DND-41 (cell line): Measurements from ENCODE around the gene NDUFA7.

Experiments used
- ATAC-seq: fragments of 200-7000 bp; cut with Tn5 transposase; 3 replicates; pipeline ENCODE4 v1.9.1; 2021; ENCODE audit warnings: low read depth; ENCODE audit not compliant: insufficient read depth
- DNase-seq: peaks from one replicate; pipeline ENCODE4 v3.0.0-alpha.2; 2020
- H2AFZ ChIP-seq: 2 replicates; pipeline ENCODE4 v1.6.0; 2012; ENCODE audit warnings: low read depth, low read length
- H3K27ac ChIP-seq: 2 replicates; pipeline ENCODE4 v1.5.1; 2012; ENCODE audit warnings: low read length, inconsistent platforms
- H3K27me3 ChIP-seq: fragments of 200-600 bp; sonication (generic); 2 replicates; pipeline ENCODE4 v1.6.0; 2012; ENCODE audit warnings: low read length, mild to moderate bottlenecking, inconsistent platforms; ENCODE audit not compliant: insufficient read depth, poor library complexity
- H3K36me3 ChIP-seq: 2 replicates; pipeline ENCODE4 v1.5.1; 2012; ENCODE audit warnings: low read length, inconsistent platforms; ENCODE audit not compliant: insufficient read depth
- H3K4me1 ChIP-seq: 2 replicates; pipeline ENCODE4 v1.5.1; 2012; ENCODE audit warnings: mild to moderate bottlenecking, low read length; ENCODE audit not compliant: insufficient read depth
- H3K4me2 ChIP-seq: 2 replicates; pipeline ENCODE4 v1.6.0; 2012; ENCODE audit warnings: mild to moderate bottlenecking, moderate library complexity, low read length, inconsistent platforms; ENCODE audit not compliant: insufficient read depth
- H3K4me3 ChIP-seq, 2 experiments: fragments of 200-600 bp in 1 of 2; shearing (Covaris generic) in 1 of 2; 2 replicates each; pipeline ENCODE4 v1.5.1; 2012 to 2016; ENCODE audit warnings: inconsistent platforms in 2 of 2, low read length in 2 of 2, mild to moderate bottlenecking in 2 of 2, low read depth in 1 of 2, moderate library complexity in 1 of 2
- H3K79me2 ChIP-seq: 2 replicates; pipeline ENCODE4 v1.6.0; 2012; ENCODE audit warnings: low read length, inconsistent platforms; ENCODE audit not compliant: insufficient read depth
- H3K9ac ChIP-seq: 2 replicates; pipeline ENCODE4 v1.6.0; 2012; ENCODE audit warnings: low read depth, mild to moderate bottlenecking, inconsistent platforms, low read length, moderate library complexity
- H3K9me3 ChIP-seq: 2 replicates; pipeline ENCODE4 v1.5.1; 2012; ENCODE audit warnings: low read length, moderate library complexity, mild to moderate bottlenecking, inconsistent platforms; ENCODE audit not compliant: insufficient read depth, severe bottlenecking
- H4K20me1 ChIP-seq: 2 replicates; pipeline ENCODE4 v1.6.0; 2012; ENCODE audit warnings: low read length; ENCODE audit not compliant: insufficient read depth
- EZH2 ChIP-seq: IDR thresholded peaks from 3 replicates; pipeline ENCODE4 v1.6.1; 2012; ENCODE audit warnings: borderline replicate concordance, low read depth, mild to moderate bottlenecking, moderate library complexity, low read length, inconsistent platforms; ENCODE audit not compliant: severe bottlenecking
- TF ChIP-seq, protein P1 (sequence below): IDR thresholded peaks from 2 replicates; pipeline ENCODE4 v1.5.1; 2012; ENCODE audit warnings: borderline replicate concordance, low read length, moderate library complexity, mild to moderate bottlenecking; ENCODE audit not compliant: poor library complexity, severe bottlenecking; ENCODE audit errors: extremely low read depth

The NDUFA7 gene

DNA sequence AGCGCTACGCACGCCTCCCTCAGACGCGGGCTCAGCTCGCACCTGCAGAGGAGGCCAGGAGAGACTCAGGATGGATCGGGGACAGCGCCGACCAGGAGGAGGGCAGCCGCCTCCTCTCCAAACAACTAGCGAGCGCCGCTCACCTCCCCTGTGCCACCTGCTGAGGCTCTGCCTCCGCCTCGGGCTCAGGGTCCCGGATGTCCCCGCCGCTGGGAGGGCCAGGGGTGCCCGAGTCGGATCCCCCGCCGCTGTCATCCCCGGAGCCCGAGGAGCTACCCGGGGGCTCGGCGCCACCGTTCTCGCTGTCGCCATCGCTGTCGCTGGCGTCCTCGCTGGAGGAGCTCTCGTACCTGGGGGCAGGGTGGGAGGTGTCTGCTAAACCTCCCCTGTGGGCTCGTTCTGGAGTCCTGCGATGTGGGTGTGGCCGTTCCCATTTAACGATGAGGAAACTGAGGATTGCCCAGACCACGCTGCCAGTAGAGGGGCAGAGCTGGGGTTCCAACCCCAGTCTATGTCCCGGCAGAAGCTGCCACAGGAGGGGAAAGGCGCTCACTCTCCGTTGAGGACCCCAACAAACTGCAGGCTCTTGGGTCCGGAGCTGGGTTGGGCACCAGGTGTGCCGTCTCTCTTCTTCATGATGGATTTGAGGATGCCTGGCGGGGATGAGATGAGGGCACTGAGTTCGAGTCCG, 12.7 kb upstream of the NDUFA7 start:
- no peak for DNase-seq
- TF ChIP-seq, protein P1, sequence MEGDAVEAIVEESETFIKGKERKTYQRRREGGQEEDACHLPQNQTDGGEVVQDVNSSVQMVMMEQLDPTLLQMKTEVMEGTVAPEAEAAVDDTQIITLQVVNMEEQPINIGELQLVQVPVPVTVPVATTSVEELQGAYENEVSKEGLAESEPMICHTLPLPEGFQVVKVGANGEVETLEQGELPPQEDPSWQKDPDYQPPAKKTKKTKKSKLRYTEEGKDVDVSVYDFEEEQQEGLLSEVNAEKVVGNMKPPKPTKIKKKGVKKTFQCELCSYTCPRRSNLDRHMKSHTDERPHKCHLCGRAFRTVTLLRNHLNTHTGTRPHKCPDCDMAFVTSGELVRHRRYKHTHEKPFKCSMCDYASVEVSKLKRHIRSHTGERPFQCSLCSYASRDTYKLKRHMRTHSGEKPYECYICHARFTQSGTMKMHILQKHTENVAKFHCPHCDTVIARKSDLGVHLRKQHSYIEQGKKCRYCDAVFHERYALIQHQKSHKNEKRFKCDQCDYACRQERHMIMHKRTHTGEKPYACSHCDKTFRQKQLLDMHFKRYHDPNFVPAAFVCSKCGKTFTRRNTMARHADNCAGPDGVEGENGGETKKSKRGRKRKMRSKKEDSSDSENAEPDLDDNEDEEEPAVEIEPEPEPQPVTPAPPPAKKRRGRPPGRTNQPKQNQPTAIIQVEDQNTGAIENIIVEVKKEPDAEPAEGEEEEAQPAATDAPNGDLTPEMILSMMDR: no peak
- TF ChIP-seq EZH2: no peak
- Histone ChIP-seq H3K79me2 (no peaks in the 10 kb centered on the region), H3K4me3 (no peak overlapping the region), H3K9me3 (no peaks in the 10 kb centered on the region), H3K4me2 (no peak overlapping the region), H3K27ac (no peak overlapping the region), H4K20me1 (no peaks in the 10 kb centered on the region), H3K9ac (no peak overlapping the region), H2AFZ (no peak overlapping the region), H3K36me3 (no peaks in the 10 kb centered on the region), H3K4me1 (no peaks in the 10 kb centered on the region), H3K27me3 (no peaks in the 10 kb centered on the region)
- ATAC-seq: no peak

DNA sequence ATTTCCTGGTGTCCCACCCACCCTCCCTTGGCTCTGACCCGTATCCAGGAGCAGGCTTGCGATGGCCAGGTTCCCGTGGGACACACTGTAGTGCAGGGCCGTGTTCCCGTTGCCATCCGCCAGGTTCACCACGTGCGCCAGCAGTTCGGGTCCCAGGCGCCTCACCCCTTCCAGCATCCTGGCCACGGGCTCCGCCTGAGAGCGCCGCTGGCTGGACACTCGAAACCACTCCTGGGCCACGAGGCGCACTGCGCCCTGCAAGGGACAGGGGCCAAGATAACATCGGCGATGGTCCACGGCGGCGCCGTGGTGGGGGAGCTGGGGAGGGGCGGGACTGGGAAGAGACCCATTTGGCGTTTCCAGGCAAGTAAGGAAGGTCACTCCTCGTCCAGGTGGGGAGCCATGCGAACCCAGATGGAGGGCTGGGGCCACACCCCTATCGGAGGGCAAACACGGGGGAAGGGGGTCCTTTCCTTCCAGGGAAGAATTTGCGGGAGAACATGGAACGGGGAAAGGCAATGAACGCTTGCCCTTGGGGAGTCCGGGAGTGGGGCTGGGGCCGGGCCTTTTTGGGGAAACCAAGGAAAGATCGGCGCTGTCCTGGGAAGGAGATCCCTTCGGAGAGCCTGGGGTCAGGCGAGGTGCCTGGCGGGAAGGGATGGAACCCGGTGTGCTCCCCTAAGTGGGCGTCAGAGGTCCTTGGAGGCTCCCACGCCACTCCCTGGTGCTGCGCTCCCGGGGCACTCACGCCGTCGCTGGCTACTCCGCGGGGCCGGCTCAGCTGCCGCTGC, 12.0 kb upstream of the NDUFA7 start:
- H3K9me3 ChIP-seq: no peaks in the 10 kb centered on the region
- DNase-seq: no peak
- no peak overlapping the region for H3K27ac ChIP-seq
- H3K4me3 ChIP-seq: no peak overlapping the region
- H3K4me1 ChIP-seq: no peaks in the 10 kb centered on the region
- H3K79me2 ChIP-seq: no peaks in the 10 kb centered on the region
- no peak for ATAC-seq
- H3K36me3 ChIP-seq: no peaks in the 10 kb centered on the region
- no peaks in the 10 kb centered on the region for H4K20me1 ChIP-seq
- TF ChIP-seq EZH2: no peak
- TF ChIP-seq, protein P1: no peak
- H3K9ac ChIP-seq: no peak overlapping the region
- no peak overlapping the region for H3K4me2 ChIP-seq
- no peak overlapping the region for H2AFZ ChIP-seq
- no peaks in the 10 kb centered on the region for H3K27me3 ChIP-seq

DNA sequence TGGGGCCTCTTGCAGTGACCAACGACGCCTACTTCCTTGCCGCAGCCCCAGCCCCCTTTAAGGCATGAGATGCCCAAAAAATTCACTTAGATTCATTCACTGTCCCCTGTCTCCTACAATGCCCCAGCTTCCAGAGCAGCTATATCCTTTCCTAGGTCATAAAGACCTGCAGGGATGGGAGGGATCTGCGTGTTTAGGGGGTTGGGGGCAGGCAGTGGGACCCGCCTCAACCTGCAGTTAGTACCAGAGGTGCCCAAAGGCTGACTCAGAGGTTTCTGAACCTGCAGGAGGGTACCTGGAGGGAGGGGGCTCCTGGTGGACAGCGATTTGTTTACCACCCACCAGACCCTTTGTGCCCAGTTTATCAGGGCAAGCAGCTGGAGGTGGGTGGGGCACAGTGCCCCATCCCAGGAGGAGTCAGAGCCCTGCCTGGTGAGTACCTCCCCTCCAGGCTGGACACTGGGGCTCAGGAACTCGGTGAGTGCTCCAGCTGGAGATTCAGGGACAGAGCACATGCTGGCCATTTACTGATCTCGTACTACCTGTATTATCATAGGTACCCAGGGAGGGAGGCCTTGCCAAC, 10.2 kb upstream of the NDUFA7 start:
- Histone ChIP-seq H3K4me2 (no peak overlapping the region), H3K4me1 (no peaks in the 10 kb centered on the region), H2AFZ (no peak overlapping the region), H3K36me3 (no peaks in the 10 kb centered on the region), H4K20me1 (no peaks in the 10 kb centered on the region), H3K79me2 (no peaks in the 10 kb centered on the region), H3K9ac (no peak overlapping the region), H3K9me3 (no peaks in the 10 kb centered on the region), H3K27me3 (no peaks in the 10 kb centered on the region), H3K4me3 (no peak overlapping the region), H3K27ac (no peak overlapping the region)
- TF ChIP-seq, protein P1: no peak
- no peak for TF ChIP-seq EZH2
- no peak for ATAC-seq
- DNase-seq: no peak
